Prostate gland (tissue), 2 donors: ENCODE data around the gene HSD17B11.

Experiments used
- POLR2A ChIP-seq: fragments of 450-650 bp; IDR thresholded peaks from one replicate; pipeline ENCODE4 v1.6.1; 2016; ENCODE audit warnings: antibody characterized with exemption, mild to moderate bottlenecking
- POLR2AphosphoS5 ChIP-seq: sonication (generic); formaldehyde crosslinking; IDR thresholded peaks from one replicate; pipeline ENCODE4 v1.6.1; 2017; ENCODE audit warnings: antibody characterized with exemption
- TF ChIP-seq, protein P1 (sequence below), 4 experiments: fragments of 200-600 bp in 2 of 4; fragments of 450-650 bp in 2 of 4; sonication (generic) in 2 of 4; IDR thresholded peaks; 1 replicate in 3 of 4; 2 replicates in 1 of 4; pipeline ENCODE4 v1.5.1; 2016 to 2019; ENCODE audit warnings: antibody characterized with exemption in 4 of 4, mild to moderate bottlenecking in 2 of 4, moderate library complexity in 2 of 4

DNA sequence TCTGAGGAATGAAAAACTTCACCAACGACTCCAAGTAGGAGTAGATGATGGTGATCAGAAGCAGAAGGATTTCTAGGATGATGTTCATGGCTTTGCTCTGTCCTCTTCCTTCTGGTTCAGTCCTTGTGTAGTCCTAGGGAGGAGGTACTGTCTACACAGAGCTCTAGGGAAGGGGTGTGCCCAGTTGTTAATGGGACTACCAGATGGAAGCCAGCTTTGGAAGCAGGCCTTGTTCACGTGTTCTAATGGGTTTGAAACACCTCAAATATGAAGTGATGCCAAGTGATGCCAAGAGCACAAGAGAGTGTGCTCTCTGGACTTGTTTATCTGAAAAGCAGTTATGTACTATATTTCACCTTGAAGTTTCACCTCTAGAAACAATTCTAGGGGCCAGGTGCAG is 68.2 kb downstream of the HSD17B11 start, which contains the start of gene HSD17B13:
- TF ChIP-seq POLR2A (no peak), POLR2AphosphoS5 (no peak)
- TF ChIP-seq, protein P1, sequence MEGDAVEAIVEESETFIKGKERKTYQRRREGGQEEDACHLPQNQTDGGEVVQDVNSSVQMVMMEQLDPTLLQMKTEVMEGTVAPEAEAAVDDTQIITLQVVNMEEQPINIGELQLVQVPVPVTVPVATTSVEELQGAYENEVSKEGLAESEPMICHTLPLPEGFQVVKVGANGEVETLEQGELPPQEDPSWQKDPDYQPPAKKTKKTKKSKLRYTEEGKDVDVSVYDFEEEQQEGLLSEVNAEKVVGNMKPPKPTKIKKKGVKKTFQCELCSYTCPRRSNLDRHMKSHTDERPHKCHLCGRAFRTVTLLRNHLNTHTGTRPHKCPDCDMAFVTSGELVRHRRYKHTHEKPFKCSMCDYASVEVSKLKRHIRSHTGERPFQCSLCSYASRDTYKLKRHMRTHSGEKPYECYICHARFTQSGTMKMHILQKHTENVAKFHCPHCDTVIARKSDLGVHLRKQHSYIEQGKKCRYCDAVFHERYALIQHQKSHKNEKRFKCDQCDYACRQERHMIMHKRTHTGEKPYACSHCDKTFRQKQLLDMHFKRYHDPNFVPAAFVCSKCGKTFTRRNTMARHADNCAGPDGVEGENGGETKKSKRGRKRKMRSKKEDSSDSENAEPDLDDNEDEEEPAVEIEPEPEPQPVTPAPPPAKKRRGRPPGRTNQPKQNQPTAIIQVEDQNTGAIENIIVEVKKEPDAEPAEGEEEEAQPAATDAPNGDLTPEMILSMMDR (IDR thresholded peaks at IDR 0.05), result no peak
